ENCODE measurements around the gene PRIM2. TPM values are rescaled to one million over a fixed set of nuclear protein-coding genes. Genes with fewer than 3 reads are reported as not detected.
"Not testable (repeated sequence)": the region's sequence is repeated elsewhere in the genome, so short reads cannot be mapped to it uniquely, and the experiment has no call there.

The PRIM2 gene
- total RNA-seq, 1 experiment from 2014 or later, result 45.2 TPM

DNA sequence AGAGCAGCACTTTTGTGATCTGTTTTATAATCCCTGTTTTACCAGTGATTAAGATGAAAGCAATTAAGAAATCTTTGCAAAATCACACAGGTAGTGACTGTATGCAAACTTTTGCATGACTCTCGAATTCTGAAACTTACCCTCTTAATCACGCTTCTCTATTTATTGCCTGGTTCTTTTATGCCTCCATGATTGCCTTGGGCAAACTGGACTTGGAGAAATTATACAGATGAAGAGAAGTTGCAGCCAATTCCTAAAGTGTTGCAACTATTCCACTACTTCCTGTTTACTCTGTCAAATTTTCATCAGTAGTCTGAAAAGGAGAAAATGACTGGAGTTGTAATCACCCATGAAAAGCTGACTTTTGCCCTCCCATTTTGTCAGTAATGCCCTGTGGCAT lies 205.8 kb downstream of the PRIM2 start:
- H3K27ac ChIP-seq (ENCODE audit: low read depth, low read length, poor library complexity, severe bottlenecking); H3K27me3 ChIP-seq (replicated peaks; ENCODE audit: insufficient read depth, low read depth, low read length, poor library complexity); DNase-seq (ENCODE audit: low spot score); POLR2A ChIA-PET (ENCODE audit: low non-redundant PET); H3K4me3 ChIP-seq (ENCODE audit: low read depth, low read length, poor library complexity, severe bottlenecking); H3K4me1 ChIP-seq (ENCODE audit: insufficient read depth, low read length, poor library complexity, severe bottlenecking); H3K9me3 ChIP-seq (ENCODE audit: low read depth, low read length, poor library complexity, severe bottlenecking); BruUV-seq (replicated peaks); CTCF ChIA-PET; H3K36me3 ChIP-seq (ENCODE audit: insufficient read depth, low read length, poor library complexity, severe bottlenecking); intact Hi-C loops (cut with micrococcal nuclease; ENCODE audit: unreplicated experiment): not testable (repeated sequence)

DNA sequence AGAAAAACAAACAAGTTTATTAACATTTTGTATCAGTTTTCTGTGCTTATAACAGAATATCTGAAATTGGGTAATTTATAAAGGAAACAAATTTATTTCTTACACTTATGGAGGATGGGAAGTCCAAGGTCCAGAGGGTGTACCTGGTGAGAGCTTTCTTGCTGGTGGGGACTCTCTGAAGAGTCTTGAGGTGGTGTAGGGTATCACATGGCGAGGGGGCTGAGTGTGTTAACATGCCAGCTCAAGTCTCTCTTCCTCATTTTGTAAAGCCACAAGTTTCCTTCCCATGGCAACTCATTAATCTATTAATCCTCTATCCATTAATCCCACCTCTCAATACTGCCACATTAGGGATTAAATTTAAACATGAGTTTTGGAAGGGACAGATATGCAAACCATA lies 212.3 kb downstream of the PRIM2 start:
- H3K4me1 ChIP-seq (ENCODE audit: insufficient read depth, low read length, poor library complexity, severe bottlenecking); intact Hi-C loops (cut with micrococcal nuclease; ENCODE audit: unreplicated experiment); H3K27me3 ChIP-seq (replicated peaks; ENCODE audit: insufficient read depth, low read depth, low read length, poor library complexity); H3K4me3 ChIP-seq (ENCODE audit: low read depth, low read length, poor library complexity, severe bottlenecking); POLR2A ChIA-PET (ENCODE audit: low non-redundant PET); H3K36me3 ChIP-seq (ENCODE audit: insufficient read depth, low read length, poor library complexity, severe bottlenecking); H3K27ac ChIP-seq (ENCODE audit: low read depth, low read length, poor library complexity, severe bottlenecking); BruUV-seq (replicated peaks); H3K9me3 ChIP-seq (ENCODE audit: low read depth, low read length, poor library complexity, severe bottlenecking); DNase-seq (ENCODE audit: low spot score); CTCF ChIA-PET: not testable (repeated sequence)

- H3K4me3 ChIP-seq (ENCODE audit: low read depth, low read length, poor library complexity, severe bottlenecking); H3K4me1 ChIP-seq (ENCODE audit: insufficient read depth, low read length, poor library complexity, severe bottlenecking); H3K9me3 ChIP-seq (ENCODE audit: low read depth, low read length, poor library complexity, severe bottlenecking); H3K36me3 ChIP-seq (ENCODE audit: insufficient read depth, low read length, poor library complexity, severe bottlenecking); H3K27ac ChIP-seq (ENCODE audit: low read depth, low read length, poor library complexity, severe bottlenecking); DNase-seq (ENCODE audit: low spot score); intact Hi-C loops (cut with micrococcal nuclease; ENCODE audit: unreplicated experiment); POLR2A ChIA-PET (ENCODE audit: low non-redundant PET); CTCF ChIA-PET; BruUV-seq (replicated peaks); H3K27me3 ChIP-seq (replicated peaks; ENCODE audit: insufficient read depth, low read depth, low read length, poor library complexity): not testable (repeated sequence)
These were observed 215.2 kb downstream of the PRIM2 start for GRCh38 chr6:57532660-57533059.

- H3K4me3 ChIP-seq (ENCODE audit: low read depth, low read length, poor library complexity, severe bottlenecking); H3K27ac ChIP-seq (ENCODE audit: low read depth, low read length, poor library complexity, severe bottlenecking); POLR2A ChIA-PET (ENCODE audit: low non-redundant PET); H3K36me3 ChIP-seq (ENCODE audit: insufficient read depth, low read length, poor library complexity, severe bottlenecking); DNase-seq (ENCODE audit: low spot score); CTCF ChIA-PET; H3K9me3 ChIP-seq (ENCODE audit: low read depth, low read length, poor library complexity, severe bottlenecking); H3K27me3 ChIP-seq (replicated peaks; ENCODE audit: insufficient read depth, low read depth, low read length, poor library complexity); H3K4me1 ChIP-seq (ENCODE audit: insufficient read depth, low read length, poor library complexity, severe bottlenecking); BruUV-seq (replicated peaks); intact Hi-C loops (cut with micrococcal nuclease; ENCODE audit: unreplicated experiment): not testable (repeated sequence)
These were observed 217.7 kb downstream of the PRIM2 start for GRCh38 chr6:57535121-57535520.

GRCh38 chr6:57535994-57536393 lies 218.6 kb downstream of the PRIM2 start:
- TF ChIP-seq CTCF (conservative IDR thresholded peaks at IDR 0.05; ENCODE audit: low read depth, low read length), result peak; percentile 43
- H3K9me3 ChIP-seq (ENCODE audit: low read depth, low read length, poor library complexity, severe bottlenecking); H3K36me3 ChIP-seq (ENCODE audit: insufficient read depth, low read length, poor library complexity, severe bottlenecking); POLR2A ChIA-PET (ENCODE audit: low non-redundant PET); BruUV-seq (replicated peaks); H3K4me1 ChIP-seq (ENCODE audit: insufficient read depth, low read length, poor library complexity, severe bottlenecking); H3K4me3 ChIP-seq (ENCODE audit: low read depth, low read length, poor library complexity, severe bottlenecking); H3K27me3 ChIP-seq (replicated peaks; ENCODE audit: insufficient read depth, low read depth, low read length, poor library complexity); H3K27ac ChIP-seq (ENCODE audit: low read depth, low read length, poor library complexity, severe bottlenecking); intact Hi-C loops (cut with micrococcal nuclease; ENCODE audit: unreplicated experiment); CTCF ChIA-PET: not testable (repeated sequence)
- peak; percentile 39 for DNase-seq (ENCODE audit: low spot score)

- CTCF ChIA-PET; intact Hi-C loops (cut with micrococcal nuclease; ENCODE audit: unreplicated experiment); H3K4me1 ChIP-seq (ENCODE audit: insufficient read depth, low read length, poor library complexity, severe bottlenecking); H3K9me3 ChIP-seq (ENCODE audit: low read depth, low read length, poor library complexity, severe bottlenecking); POLR2A ChIA-PET (ENCODE audit: low non-redundant PET); H3K4me3 ChIP-seq (ENCODE audit: low read depth, low read length, poor library complexity, severe bottlenecking); H3K27ac ChIP-seq (ENCODE audit: low read depth, low read length, poor library complexity, severe bottlenecking); H3K36me3 ChIP-seq (ENCODE audit: insufficient read depth, low read length, poor library complexity, severe bottlenecking); DNase-seq (ENCODE audit: low spot score); H3K27me3 ChIP-seq (replicated peaks; ENCODE audit: insufficient read depth, low read depth, low read length, poor library complexity); BruUV-seq (replicated peaks): not testable (repeated sequence)
These were observed 220.5 kb downstream of the PRIM2 start for GRCh38 chr6:57537916-57538315.

DNA sequence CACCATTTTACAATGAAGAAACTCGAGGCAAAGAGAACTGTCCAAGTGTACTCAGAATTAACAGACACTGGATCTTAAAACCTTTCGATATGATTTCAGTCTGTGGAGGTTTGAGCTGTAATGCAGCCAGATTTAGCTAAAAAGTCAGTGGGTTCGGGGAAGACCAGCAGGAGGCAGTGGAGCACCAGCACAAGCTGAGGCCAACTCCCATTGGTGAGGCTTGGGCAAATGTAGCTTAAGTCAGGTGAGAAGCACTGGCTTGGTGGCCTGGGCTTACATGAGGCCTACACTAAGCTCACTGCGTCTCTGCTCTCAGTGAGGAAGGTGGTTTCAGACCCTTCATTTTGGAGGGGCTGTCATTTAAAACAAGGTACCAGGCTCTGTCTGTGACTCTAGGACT lies 234.5 kb downstream of the PRIM2 start:
- BruUV-seq (replicated peaks); H3K27me3 ChIP-seq (replicated peaks; ENCODE audit: insufficient read depth, low read depth, low read length, poor library complexity); intact Hi-C loops (cut with micrococcal nuclease; ENCODE audit: unreplicated experiment); H3K36me3 ChIP-seq (ENCODE audit: insufficient read depth, low read length, poor library complexity, severe bottlenecking); H3K4me3 ChIP-seq (ENCODE audit: low read depth, low read length, poor library complexity, severe bottlenecking); DNase-seq (ENCODE audit: low spot score); H3K27ac ChIP-seq (ENCODE audit: low read depth, low read length, poor library complexity, severe bottlenecking); H3K9me3 ChIP-seq (ENCODE audit: low read depth, low read length, poor library complexity, severe bottlenecking); H3K4me1 ChIP-seq (ENCODE audit: insufficient read depth, low read length, poor library complexity, severe bottlenecking); CTCF ChIA-PET; POLR2A ChIA-PET (ENCODE audit: low non-redundant PET): not testable (repeated sequence)
